HepG2 (cell line): ENCODE results near the gene NOS1AP. TPM values are rescaled to one million over a fixed set of nuclear protein-coding genes. Genes with fewer than 3 reads are reported as not detected.

ENCODE experiments used
- ATAC-seq: fragments of 200-7000 bp; cut with Tn5 transposase; 3 replicates; pipeline ENCODE4 v1.9.1; 2020; ENCODE audit warnings: mild to moderate bottlenecking, moderate library complexity
- BruUV-seq: library from RNA; stranded (reverse); fragments of 400-500 nt; replicated peaks from 2 replicates; lab custom pipeline; 2021; lab: Mats Ljungman, UMichigan
- CTCF ChIA-PET: fragments of 300-600 bp; formaldehyde crosslinking; extraction: SDS; loops from one replicate; lab custom pipeline; 2021; ENCODE audit warnings: low total read pairs, inconsistent platforms, low intra/inter-chr PET ratio; lab: Yijun Ruan, JAX
- POLR2A ChIA-PET: fragments of 350-600 bp; sonication (Branson Sonifier 250); formaldehyde crosslinking; loops from one replicate; lab custom pipeline; 2020; ENCODE audit warnings: antibody characterized with exemption, inconsistent platforms; lab: Yijun Ruan, JAX
- DNase-seq: peaks from one replicate; pipeline ENCODE4 v3.0.0-alpha.2; 2015; ENCODE audit warnings: low spot score
- FAIRE-seq: peaks from 3 replicates; lab custom pipeline; 2011; peaks lifted over from hg19 to GRCh38; lab: Jason Lieb, UNC
- H2AFZ ChIP-seq: one replicate; pipeline ENCODE4 v1.6.1; 2011; ENCODE audit warnings: low read length, inconsistent platforms
- H3K27ac ChIP-seq: fragments of 300-600 bp; 3 replicates; pipeline ENCODE4 v1.8.0; 2011; ENCODE audit warnings: mixed run types, mild to moderate bottlenecking, mixed read lengths, low read length, inconsistent platforms; ENCODE audit not compliant: insufficient read depth; ENCODE audit errors: extremely low read length
- H3K27me3 ChIP-seq, 2 experiments: fragments of 200-600 bp in 1 of 2; 2 replicates in 1 of 2; 3 replicates in 1 of 2; pipeline versions ENCODE4 v1.6.0 to v1.8.0; 2011; ENCODE audit warnings: low read length in 2 of 2, mild to moderate bottlenecking in 2 of 2, moderate library complexity in 2 of 2, inconsistent platforms in 1 of 2; ENCODE audit not compliant: insufficient read depth in 2 of 2, control insufficient read depth in 1 of 2
- H3K36me3 ChIP-seq, 2 experiments: fragments of 200-600 bp in 1 of 2; replicated peaks in 1 of 2; 2 replicates in 1 of 2; 3 replicates in 1 of 2; pipeline versions ENCODE4 v1.5.1 to v1.8.0; 2011; ENCODE audit warnings: low read length in 2 of 2, inconsistent platforms in 1 of 2; ENCODE audit not compliant: insufficient read depth in 2 of 2, control insufficient read depth in 1 of 2
- H3K4me1 ChIP-seq: 2 replicates; pipeline ENCODE4 v1.5.1; 2012; ENCODE audit warnings: low read length, inconsistent platforms; ENCODE audit not compliant: insufficient read depth
- H3K4me2 ChIP-seq: 2 replicates; pipeline ENCODE4 v1.6.0; 2011; ENCODE audit warnings: low read depth, low read length, inconsistent platforms
- H3K4me3 ChIP-seq, 3 experiments: fragments of 200-600 bp in 1 of 3; sonication (generic), shearing (Covaris generic) in 1 of 3; replicated peaks in 1 of 3; 2 replicates each; pipeline ENCODE4 v1.5.1; 2011 to 2016; ENCODE audit warnings: low read length in 3 of 3, inconsistent platforms in 2 of 3, low read depth in 2 of 3, mild to moderate bottlenecking in 2 of 3, control low read depth in 1 of 3, mixed read lengths in 1 of 3; ENCODE audit not compliant: insufficient read depth in 1 of 3
- H3K79me2 ChIP-seq: one replicate; pipeline ENCODE4 v1.6.1; 2011; ENCODE audit warnings: low read length, inconsistent platforms; ENCODE audit not compliant: insufficient read depth
- H3K9ac ChIP-seq: 2 replicates; pipeline ENCODE4 v1.6.0; 2011; ENCODE audit warnings: mild to moderate bottlenecking, low read depth, low read length, inconsistent platforms; ENCODE audit not compliant: insufficient read depth
- H3K9me3 ChIP-seq: 2 replicates; pipeline ENCODE4 v1.5.1; 2012; ENCODE audit warnings: mild to moderate bottlenecking, low read length
- H4K20me1 ChIP-seq: 2 replicates; pipeline ENCODE4 v1.6.0; 2011; ENCODE audit warnings: inconsistent platforms, mild to moderate bottlenecking, low read length, moderate library complexity; ENCODE audit not compliant: insufficient read depth
- ATF7 ChIP-seq, 2 experiments: fragments of 450-650 bp in 1 of 2; sonication (generic) in 1 of 2; formaldehyde crosslinking in 1 of 2; IDR thresholded peaks; 2 replicates each; pipeline versions ENCODE4 v1.4.0 to v1.6.1; 2016 to 2020; ENCODE audit warnings: antibody characterized with exemption in 1 of 2, mild to moderate bottlenecking in 1 of 2, missing genetic modification reagents in 1 of 2
- HDAC1 ChIP-seq: sonication (generic); formaldehyde crosslinking; IDR thresholded peaks from 2 replicates; pipeline ENCODE4 v1.5.1; 2020; ENCODE audit warnings: mild to moderate bottlenecking, missing genetic modification reagents
- ZMYM2 ChIP-seq: sonication (generic); formaldehyde crosslinking; IDR thresholded peaks from 2 replicates; pipeline ENCODE4 v1.8.0; 2022; ENCODE audit warnings: mild to moderate bottlenecking, missing genetic modification reagents
- ZNF451 ChIP-seq: sonication (generic); formaldehyde crosslinking; IDR thresholded peaks from 2 replicates; pipeline ENCODE4 v1.5.0; 2020; ENCODE audit warnings: mild to moderate bottlenecking, missing genetic modification reagents
- ZNF570 ChIP-seq: sonication (generic); formaldehyde crosslinking; IDR thresholded peaks from 2 replicates; pipeline ENCODE4 v1.4.0; 2020; ENCODE audit warnings: mild to moderate bottlenecking, missing genetic modification reagents, borderline replicate concordance
- ZNF761 ChIP-seq: sonication (generic); formaldehyde crosslinking; conservative IDR thresholded peaks from 2 replicates; pipeline ENCODE4 v1.4.0; 2020; ENCODE audit warnings: mild to moderate bottlenecking, missing genetic modification reagents
- ZSCAN30 ChIP-seq: sonication (generic); formaldehyde crosslinking; IDR thresholded peaks from 2 replicates; pipeline ENCODE4 v1.5.0; 2020; ENCODE audit warnings: mild to moderate bottlenecking, missing genetic modification reagents
- WGBS: methylation state at CpG from one replicate; pipeline ENCODE4 v1.1.6; 2017; ENCODE audit warnings: low lambda C conversion rate; 5-methylcytosine and 5-hydroxymethylcytosine counted together
- in situ Hi-C: cut with HindIII; loops from 2 replicates; pipeline ENCODE4 v1.10.0; 2017; ENCODE audit warnings: low pct_unique_long_range_greater_than_20kb; ENCODE audit not compliant: extremely low pct_ligation_motif_present
- intact Hi-C: fragments of 100-400 bp; cut with micrococcal nuclease; formaldehyde crosslinking; loops from one replicate; pipeline ENCODE4 v1.10.0; 2022; ENCODE audit not compliant: unreplicated experiment
- polyA plus RNA-seq, 8 experiments: library from polyadenylated mRNA; depleted of rRNA in 3 of 8; stranded (reverse) in 7 of 8; unstranded in 1 of 8; fragments of >200 nt; fragmentation: Illumina TruSeq in 4 of 8; extraction: Trizol in 4 of 8; gene quantifications; 2 replicates each; pipeline versions ENCODE4 v1.2.1 to v1.2.3, GENCODE V29; 2011 to 2016; ENCODE audit warnings: low read depth in 4 of 8, missing spikeins in 1 of 8, mixed read lengths in 1 of 8; ENCODE audit not compliant: insufficient read depth in 1 of 8
- total RNA-seq, 5 experiments: library from RNA; depleted of rRNA; stranded (reverse); fragments of >200 nt; fragmentation: Illumina TruSeq; extraction: Trizol; gene quantifications; 2 replicates each; pipeline ENCODE4 v1.2.3, GENCODE V29; 2016; ENCODE audit warnings: low read depth in 1 of 5
- TF ChIP-seq, protein P1 (sequence below): sonication (generic); formaldehyde crosslinking; IDR thresholded peaks from 2 replicates; pipeline ENCODE4 v1.4.0; 2020; ENCODE audit warnings: missing genetic modification reagents, mild to moderate bottlenecking, borderline replicate concordance

NOS1AP gene
- total and polyA plus RNA-seq, 2 of the 13 experiments (the other 11 are each of a cell fraction or from before 2014, with no cell fraction given) = 2.0 to 3.3 TPM

DNA sequence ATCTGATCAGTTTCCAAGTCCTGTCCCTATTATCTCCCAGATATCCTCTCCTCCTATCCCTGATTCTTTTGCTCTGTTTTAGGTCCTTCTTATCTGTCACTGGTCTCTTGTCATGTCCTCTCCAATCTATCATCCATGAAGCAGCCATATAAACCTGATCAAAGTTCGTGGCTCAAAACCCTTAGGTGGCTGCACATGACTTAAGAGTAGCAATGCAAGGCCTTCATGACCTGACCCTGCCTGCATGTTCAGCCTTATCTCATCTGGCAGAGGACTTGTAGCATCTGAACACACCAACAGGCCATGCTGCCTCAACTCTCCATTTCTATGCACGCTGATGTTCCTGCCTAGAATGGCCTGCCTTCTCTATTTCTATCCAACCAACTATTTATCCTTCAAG lies 65.2 kb downstream of the NOS1AP start:
- Histone ChIP-seq H3K4me1 (peaks cover 98% of the 10 kb centered on the region), H3K9ac (no peak overlapping the region), H3K79me2 (peaks cover 77% of the 10 kb centered on the region), H4K20me1 (no peaks in the 10 kb centered on the region), H3K9me3 (no peaks in the 10 kb centered on the region), H3K27me3 (no peaks in the 10 kb centered on the region), H3K4me2 (no peak overlapping the region), H3K36me3 (no peaks in the 10 kb centered on the region), H3K4me3 (no peak overlapping the region), H3K27ac (no peak overlapping the region), H2AFZ (no peak overlapping the region)
- WGBS = 100% methylated on average over 2 of the region's 2 CpGs
- in situ Hi-C loops (no loop called here), intact Hi-C loops (loop anchor here (5.0 kb wide), 2 partner anchors 63 to 103 kb away; no protein-coding TSS in a partner anchor)
- DNase-seq (no peak), ATAC-seq (no peak), FAIRE-seq (no peak)
- ChIA-PET CTCF (no interaction called here), POLR2A (no interaction called here)
- no TSS peak for BruUV-seq
- no peak for TF ChIP-seq HDAC1
- TF ChIP-seq ZNF761 (CRISPR knock-in tag) = no peak
- TF ChIP-seq ZMYM2 (CRISPR knock-in tag) = no peak
- TF ChIP-seq ATF7 (IDR thresholded peaks at IDR 0.05) = no peak
- TF ChIP-seq ATF7 (CRISPR knock-in tag; IDR thresholded peaks at IDR 0.05) = no peak
- TF ChIP-seq ZNF451 (CRISPR knock-in tag) = no peak
- TF ChIP-seq, protein P1, sequence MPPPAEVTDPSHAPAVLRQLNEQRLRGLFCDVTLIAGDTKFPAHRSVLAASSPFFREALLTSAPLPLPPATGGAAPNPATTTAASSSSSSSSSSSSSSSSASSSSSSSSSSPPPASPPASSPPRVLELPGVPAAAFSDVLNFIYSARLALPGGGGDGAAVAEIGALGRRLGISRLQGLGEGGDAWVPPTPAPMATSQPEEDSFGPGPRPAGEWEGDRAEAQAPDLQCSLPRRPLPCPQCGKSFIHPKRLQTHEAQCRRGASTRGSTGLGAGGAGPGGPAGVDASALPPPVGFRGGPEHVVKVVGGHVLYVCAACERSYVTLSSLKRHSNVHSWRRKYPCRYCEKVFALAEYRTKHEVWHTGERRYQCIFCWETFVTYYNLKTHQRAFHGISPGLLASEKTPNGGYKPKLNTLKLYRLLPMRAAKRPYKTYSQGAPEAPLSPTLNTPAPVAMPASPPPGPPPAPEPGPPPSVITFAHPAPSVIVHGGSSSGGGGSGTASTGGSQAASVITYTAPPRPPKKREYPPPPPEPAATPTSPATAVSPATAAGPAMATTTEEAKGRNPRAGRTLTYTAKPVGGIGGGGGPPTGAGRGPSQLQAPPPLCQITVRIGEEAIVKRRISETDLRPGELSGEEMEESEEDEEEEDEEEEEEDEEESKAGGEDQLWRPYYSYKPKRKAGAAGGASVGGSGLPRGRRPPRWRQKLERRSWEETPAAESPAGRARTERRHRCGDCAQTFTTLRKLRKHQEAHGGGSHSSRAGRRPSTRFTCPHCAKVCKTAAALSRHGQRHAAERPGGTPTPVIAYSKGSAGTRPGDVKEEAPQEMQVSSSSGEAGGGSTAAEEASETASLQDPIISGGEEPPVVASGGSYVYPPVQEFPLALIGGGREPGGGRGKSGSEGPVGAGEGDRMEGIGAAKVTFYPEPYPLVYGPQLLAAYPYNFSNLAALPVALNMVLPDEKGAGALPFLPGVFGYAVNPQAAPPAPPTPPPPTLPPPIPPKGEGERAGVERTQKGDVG (CRISPR knock-in tag) = no peak
- TF ChIP-seq ZSCAN30 = no peak
- no peak for TF ChIP-seq ZNF570 (CRISPR knock-in tag)
